Vagina (tissue), 2 donors: ENCODE data around the gene ITPKB. TPM values are rescaled to one million over a fixed set of nuclear protein-coding genes. Genes with fewer than 3 reads are reported as not detected.

Experiments
- DNase-seq, 2 donors: peaks; one replicate each; pipeline ENCODE4 v3.0.0-alpha.2; 2017; ENCODE audit errors: extremely low spot score in 2 of 2
- H3K27ac ChIP-seq: fragments of 200-600 bp; sonication (generic); one replicate; pipeline ENCODE4 v1.5.1; 2019
- H3K27me3 ChIP-seq: fragments of 200-600 bp; sonication (generic); one replicate; pipeline ENCODE4 v1.5.1; 2019
- H3K36me3 ChIP-seq, 2 donors: fragments of 200-600 bp; sonication (generic); one replicate each; pipeline ENCODE4 v1.5.1; 2017 to 2019
- H3K4me1 ChIP-seq: fragments of 200-600 bp; sonication (generic); one replicate; pipeline ENCODE4 v1.5.1; 2019
- H3K4me3 ChIP-seq, 2 donors: fragments of 200-600 bp; sonication (generic); 1 replicate in 1 of 2; 2 replicates in 1 of 2; pipeline ENCODE4 v1.5.1; 2016 to 2019
- H3K9me3 ChIP-seq: fragments of 200-600 bp; sonication (generic); one replicate; pipeline ENCODE4 v1.5.1; 2019
- CTCF ChIP-seq, 3 experiments: fragments of 450-650 bp in 2 of 3; fragments of 200-600 bp in 1 of 3; sonication (generic) in 1 of 3; IDR thresholded peaks; one replicate each; pipeline ENCODE4 v1.5.1; 2017 to 2019; ENCODE audit warnings: antibody characterized with exemption in 3 of 3, mild to moderate bottlenecking in 2 of 3, moderate library complexity in 2 of 3
- POLR2A ChIP-seq, 2 donors: fragments of 450-650 bp; IDR thresholded peaks; one replicate each; pipeline ENCODE4 v1.6.1; 2017; ENCODE audit warnings: antibody characterized with exemption in 2 of 2, mild to moderate bottlenecking in 2 of 2, moderate library complexity in 2 of 2
- POLR2AphosphoS5 ChIP-seq, 2 donors: sonication (generic); formaldehyde crosslinking; IDR thresholded peaks; one replicate each; pipeline ENCODE4 v1.9.0; 2017; ENCODE audit warnings: antibody characterized with exemption in 2 of 2, mild to moderate bottlenecking in 2 of 2, low read depth in 1 of 2; ENCODE audit not compliant: insufficient read depth in 1 of 2
- intact Hi-C: fragments of 100-400 bp; cut with DNase I; formaldehyde crosslinking; loops from one replicate; pipeline ENCODE4 v1.15.1; 2023
- total RNA-seq: library from RNA; depleted of rRNA; stranded (reverse); fragments of >200 nt; gene quantifications from one replicate; pipeline ENCODE4 v1.2.3, GENCODE V29; 2016

ITPKB gene
- total RNA-seq, 1 donor from 2014 or later: 31.7 TPM

GRCh38 chr1:226657895-226658545 lies 81.1 kb downstream of the ITPKB start:
- intact Hi-C loops: no loop called here
- no peaks in the 10 kb centered on the region for H3K9me3 ChIP-seq
- H3K36me3 ChIP-seq: no peaks in the 10 kb centered on the region
- no peak for DNase-seq
- H3K27me3 ChIP-seq: no peaks in the 10 kb centered on the region
- H3K4me1 ChIP-seq: peaks cover 100% of the 10 kb centered on the region
- peak; percentile 29 to 47 for TF ChIP-seq POLR2AphosphoS5 (IDR thresholded peaks at IDR 0.05; ENCODE audit: insufficient read depth in 1 of 2, low read depth in 1 of 2)
- TF ChIP-seq POLR2A (IDR thresholded peaks at IDR 0.05): no peak
- no peak overlapping the region for H3K4me3 ChIP-seq
- peak overlapping the region; percentile 98 for H3K27ac ChIP-seq

GRCh38 chr1:226656601-226657277 lies 82.3 kb downstream of the ITPKB start:
- no peaks in the 10 kb centered on the region for H3K9me3 ChIP-seq
- intact Hi-C loops: no loop called here
- peak overlapping the region; percentile 98 for H3K27ac ChIP-seq
- H3K4me1 ChIP-seq: peaks cover 88% of the 10 kb centered on the region
- H3K27me3 ChIP-seq: no peaks in the 10 kb centered on the region
- no peak overlapping the region for H3K4me3 ChIP-seq
- no peak for DNase-seq
- TF ChIP-seq POLR2A (IDR thresholded peaks at IDR 0.05): no peak
- TF ChIP-seq CTCF (IDR thresholded peaks at IDR 0.05): no peak
- peak in 1 of 2 donors; percentile 50 for TF ChIP-seq POLR2AphosphoS5 (IDR thresholded peaks at IDR 0.05; ENCODE audit: insufficient read depth in 1 of 2, low read depth in 1 of 2)
- no peaks in the 10 kb centered on the region for H3K36me3 ChIP-seq

GRCh38 chr1:226656201-226656600 lies 82.9 kb downstream of the ITPKB start:
- no peak for DNase-seq
- Histone ChIP-seq H3K9me3 (no peaks in the 10 kb centered on the region), H3K36me3 (no peaks in the 10 kb centered on the region), H3K4me3 (no peak overlapping the region), H3K27me3 (no peaks in the 10 kb centered on the region), H3K27ac (peak overlapping the region; percentile 98), H3K4me1 (peaks cover 82% of the 10 kb centered on the region)
- TF ChIP-seq POLR2A (IDR thresholded peaks at IDR 0.05) (no peak), CTCF (IDR thresholded peaks at IDR 0.05) (no peak), POLR2AphosphoS5 (IDR thresholded peaks at IDR 0.05; ENCODE audit: insufficient read depth in 1 of 2, low read depth in 1 of 2) (no peak)
- intact Hi-C loops: no loop called here

- intact Hi-C loops: no loop called here
- H3K27ac ChIP-seq: peak overlapping the region; percentile 98
- peaks cover 81% of the 10 kb centered on the region for H3K4me1 ChIP-seq
- no peaks in the 10 kb centered on the region for H3K27me3 ChIP-seq
- H3K4me3 ChIP-seq: no peak overlapping the region
- no peak for TF ChIP-seq CTCF (IDR thresholded peaks at IDR 0.05)
- peak in 1 of 2 donors; percentile 26 for TF ChIP-seq POLR2AphosphoS5 (IDR thresholded peaks at IDR 0.05; ENCODE audit: insufficient read depth in 1 of 2, low read depth in 1 of 2)
- DNase-seq: no peak
- no peaks in the 10 kb centered on the region for H3K36me3 ChIP-seq
- H3K9me3 ChIP-seq: no peaks in the 10 kb centered on the region
These were observed 83.6 kb downstream of the ITPKB start for GRCh38 chr1:226655251-226656163.

GRCh38 chr1:226654668-226655055 lies 84.4 kb downstream of the ITPKB start:
- H3K4me1 ChIP-seq: peaks cover 75% of the 10 kb centered on the region
- H3K27ac ChIP-seq: peak overlapping the region; percentile 98
- no peaks in the 10 kb centered on the region for H3K36me3 ChIP-seq
- H3K9me3 ChIP-seq: no peaks in the 10 kb centered on the region
- DNase-seq: no peak
- no peak for TF ChIP-seq POLR2A (IDR thresholded peaks at IDR 0.05)
- no peak for TF ChIP-seq CTCF (IDR thresholded peaks at IDR 0.05)
- no peak for TF ChIP-seq POLR2AphosphoS5 (IDR thresholded peaks at IDR 0.05; ENCODE audit: insufficient read depth in 1 of 2, low read depth in 1 of 2)
- intact Hi-C loops: loop anchor here (5.0 kb wide), 1 partner anchor 173 kb away; no protein-coding TSS in a partner anchor
- no peak overlapping the region for H3K4me3 ChIP-seq
- H3K27me3 ChIP-seq: no peaks in the 10 kb centered on the region
